ENCODE measurements around the gene SCLY. TPM values are rescaled to one million over a fixed set of nuclear protein-coding genes. Genes with fewer than 3 reads are reported as not detected.
A peak's percentile ranks its signal among the peaks of the same experiment; 100 is the strongest.

The SCLY gene
- total and polyA plus RNA-seq, 10 donors, result 5.8 to 22.7 (median 14.6) TPM

GRCh38 chr2:238119756-238120462, 59.1 kb downstream of the SCLY start:
- Histone ChIP-seq H3K9me3 (no peaks in the 10 kb centered on the region), H3K27me3 (replicated peaks in 1 of 7) (peaks cover 0 to 33% (median 0%) of the 10 kb centered on the region in 7 donors), H3K4me1 (peaks cover 0 to 11% (median 0%) of the 10 kb centered on the region in 6 donors), H3K27ac (no peak overlapping the region), H3K4me3 (no peak overlapping the region), H3K36me3 (no peaks in the 10 kb centered on the region)
- TF ChIP-seq POLR2A (IDR thresholded peaks at IDR 0.05), result no peak
- no peak for TF ChIP-seq POLR2AphosphoS5 (IDR thresholded peaks at IDR 0.05)
- TF ChIP-seq CTCF (IDR thresholded peaks at IDR 0.05 in 8 of 11, conservative IDR thresholded peaks at IDR 0.05 in 3 of 11), result no peak
- peak; percentile 74 for DNase-seq
- 51 to 76% (median 52%) methylated on average over 9 to 15 of the region's 15 CpGs for WGBS, 5 donors
- intact Hi-C loops (cut with DNase I; ENCODE audit: low total_unique reads), result no loop called here

GRCh38 chr2:238120463-238121298, 59.9 kb downstream of the SCLY start:
- WGBS, 5 donors, result 54 to 64% (median 57%) methylated on average over 19 to 30 of the region's 30 CpGs
- no peak overlapping the region for H3K27ac ChIP-seq
- H3K4me3 ChIP-seq, result no peak overlapping the region
- DNase-seq, result peak; percentile 65
- H3K36me3 ChIP-seq, result no peaks in the 10 kb centered on the region
- intact Hi-C loops (cut with DNase I; ENCODE audit: low total_unique reads), result no loop called here
- H3K27me3 ChIP-seq (replicated peaks in 1 of 7), result peaks cover 0 to 32% (median 0%) of the 10 kb centered on the region in 7 donors
- no peaks in the 10 kb centered on the region for H3K9me3 ChIP-seq
- no peak for TF ChIP-seq POLR2AphosphoS5 (IDR thresholded peaks at IDR 0.05)
- no peak for TF ChIP-seq POLR2A (IDR thresholded peaks at IDR 0.05)
- TF ChIP-seq CTCF (IDR thresholded peaks at IDR 0.05 in 8 of 11, conservative IDR thresholded peaks at IDR 0.05 in 3 of 11), result no peak
- H3K4me1 ChIP-seq, result peaks cover 0 to 10% (median 0%) of the 10 kb centered on the region in 6 donors

GRCh38 chr2:238121511-238122286, 60.9 kb downstream of the SCLY start:
- H3K4me3 ChIP-seq, result no peak overlapping the region
- H3K9me3 ChIP-seq, result no peaks in the 10 kb centered on the region
- no peaks in the 10 kb centered on the region for H3K36me3 ChIP-seq
- DNase-seq, result peak; percentile 50
- TF ChIP-seq CTCF (IDR thresholded peaks at IDR 0.05 in 8 of 11, conservative IDR thresholded peaks at IDR 0.05 in 3 of 11), result no peak
- no peak for TF ChIP-seq POLR2AphosphoS5 (IDR thresholded peaks at IDR 0.05)
- no peak for TF ChIP-seq POLR2A (IDR thresholded peaks at IDR 0.05)
- no peak overlapping the region for H3K27ac ChIP-seq
- WGBS, 5 donors, result 82 to 93% (median 91%) methylated on average over 19 to 27 of the region's 27 CpGs
- peaks cover 0 to 10% (median 0%) of the 10 kb centered on the region in 6 donors for H3K4me1 ChIP-seq
- peaks cover 0 to 26% (median 0%) of the 10 kb centered on the region in 7 donors for H3K27me3 ChIP-seq (replicated peaks in 1 of 7)
- intact Hi-C loops (cut with DNase I; ENCODE audit: low total_unique reads), result no loop called here

Data from spleen (tissue), 11 donors.